NCI-H1417 treated with DMSO at 0.1 percent for 48 hours (cell line): ENCODE results near the gene PPFIBP2.
"Not testable (repeated sequence)": the region's sequence is repeated elsewhere in the genome, so short reads cannot be mapped to it uniquely, and the experiment has no call there.

ENCODE experiments used
- DNase-seq: peaks from one replicate; lab custom pipeline; 2025; lab: John Stamatoyannopoulos, UW

PPFIBP2 gene

DNA sequence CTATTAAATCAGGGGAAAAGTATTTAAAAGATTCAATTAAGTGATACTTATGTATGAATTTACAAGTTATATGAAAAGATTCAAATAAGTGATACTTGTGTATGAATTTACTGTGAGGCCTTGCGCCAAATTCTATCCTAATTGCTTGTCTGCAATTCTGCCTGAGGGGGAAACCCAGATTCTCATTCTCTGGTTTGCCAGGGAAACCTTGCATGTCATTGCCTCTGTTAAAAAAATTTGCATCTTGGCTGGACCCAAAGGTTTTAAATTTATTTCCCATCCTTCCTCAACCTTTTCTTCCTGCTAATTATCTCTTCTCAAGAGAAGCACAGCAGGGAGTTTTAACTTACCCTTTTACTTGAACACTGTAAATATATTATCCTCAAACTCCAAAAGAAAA is 14.7 kb upstream of the PPFIBP2 start:
- DNase-seq: no peak

DNA sequence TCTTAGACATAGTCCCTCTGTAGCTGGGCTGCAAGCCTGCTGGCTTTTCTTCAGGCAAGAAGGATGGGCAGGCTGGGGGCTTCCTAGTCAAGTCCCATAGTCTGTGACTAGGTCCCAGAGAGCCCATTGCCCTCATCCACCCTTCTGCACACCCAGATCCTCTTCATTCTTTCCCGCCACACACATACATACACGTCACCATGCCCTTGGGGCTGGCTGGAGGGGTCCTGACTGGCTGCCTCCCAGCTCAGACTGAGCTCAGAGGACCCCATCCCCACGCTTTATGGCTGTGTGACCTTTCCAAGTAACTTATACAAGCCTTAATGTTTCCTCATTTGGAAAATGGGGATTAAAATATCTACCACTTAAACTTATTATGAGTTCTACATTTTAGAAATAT is 13.5 kb upstream of the PPFIBP2 start:
- no peak for DNase-seq

DNA sequence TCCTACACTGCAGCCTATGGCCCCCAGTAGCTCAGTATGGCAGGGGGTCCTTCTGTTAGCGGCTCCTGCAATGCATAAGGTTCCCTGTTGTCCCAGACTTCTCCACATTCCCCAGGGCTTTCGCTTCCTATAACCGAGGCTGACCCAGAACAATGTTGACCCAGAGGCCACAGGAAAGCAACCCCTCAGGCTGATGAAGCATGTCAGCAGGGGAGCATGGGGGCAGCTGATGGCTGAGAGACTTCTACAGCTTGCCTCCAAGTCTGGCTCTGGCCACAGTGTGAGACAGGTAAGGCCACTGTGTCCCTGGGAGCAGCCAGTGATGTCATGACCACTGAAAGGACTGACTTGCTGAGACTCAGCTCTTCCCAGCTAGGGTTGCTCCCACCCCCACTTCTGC is 12.5 kb upstream of the PPFIBP2 start:
- DNase-seq: no peak

DNA sequence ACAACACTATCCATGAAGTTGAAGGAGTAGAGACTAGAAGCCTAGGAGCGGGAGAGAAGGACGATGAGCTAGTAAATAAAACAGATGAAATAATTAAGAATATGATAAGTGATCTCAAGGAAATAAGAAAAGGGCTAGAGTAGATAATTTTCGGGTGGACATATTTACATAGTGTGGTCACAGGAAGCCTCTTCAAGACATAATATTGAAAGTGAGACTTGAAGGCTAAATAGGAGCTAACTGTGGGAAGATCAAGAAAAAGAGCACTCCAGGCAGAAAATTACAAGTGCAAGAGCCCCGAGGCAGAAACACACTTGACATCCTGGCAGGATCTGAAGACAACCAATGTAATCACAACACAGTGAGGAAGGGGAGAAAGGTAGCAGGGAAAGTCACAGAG is 11.9 kb upstream of the PPFIBP2 start:
- no peak for DNase-seq

DNA sequence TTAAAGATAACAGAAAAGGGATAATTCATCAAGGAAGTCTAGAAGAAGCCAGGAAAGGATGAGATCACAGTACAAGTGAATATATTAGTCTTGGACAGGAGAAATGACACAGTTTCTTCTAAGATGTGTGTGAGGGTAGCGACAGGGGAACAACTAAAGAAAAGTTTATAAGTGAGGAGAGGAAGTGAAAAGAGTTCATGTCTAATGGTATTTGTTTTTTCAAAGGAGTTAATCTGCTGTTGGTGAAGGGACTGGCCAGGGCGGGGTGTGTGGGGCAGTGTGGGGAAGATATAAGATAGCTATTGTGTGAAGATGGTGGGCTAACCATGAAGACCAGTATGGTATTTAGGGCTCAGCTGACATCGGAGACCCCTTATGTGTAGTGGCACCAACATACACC is 7.6 kb upstream of the PPFIBP2 start:
- no peak for DNase-seq

DNA sequence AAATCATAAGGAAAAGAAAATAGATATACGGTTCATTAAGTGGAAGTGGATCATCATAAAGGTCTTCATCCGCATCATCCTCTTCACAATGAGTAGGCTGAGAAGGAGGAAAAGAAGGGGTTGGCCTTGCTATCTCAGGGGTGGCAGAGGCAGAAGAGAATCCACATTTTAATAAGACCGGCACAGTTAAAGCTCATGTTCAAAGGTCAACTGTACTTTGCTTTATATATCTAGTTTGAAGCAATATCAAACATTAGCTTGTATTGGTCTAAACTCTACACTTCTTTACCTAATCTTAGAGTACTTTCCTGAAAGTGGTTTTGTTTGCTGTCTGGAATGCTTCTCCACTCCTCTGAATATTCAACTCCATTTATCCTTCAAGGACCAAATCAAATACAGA is 5.7 kb upstream of the PPFIBP2 start:
- no peak for DNase-seq

DNA sequence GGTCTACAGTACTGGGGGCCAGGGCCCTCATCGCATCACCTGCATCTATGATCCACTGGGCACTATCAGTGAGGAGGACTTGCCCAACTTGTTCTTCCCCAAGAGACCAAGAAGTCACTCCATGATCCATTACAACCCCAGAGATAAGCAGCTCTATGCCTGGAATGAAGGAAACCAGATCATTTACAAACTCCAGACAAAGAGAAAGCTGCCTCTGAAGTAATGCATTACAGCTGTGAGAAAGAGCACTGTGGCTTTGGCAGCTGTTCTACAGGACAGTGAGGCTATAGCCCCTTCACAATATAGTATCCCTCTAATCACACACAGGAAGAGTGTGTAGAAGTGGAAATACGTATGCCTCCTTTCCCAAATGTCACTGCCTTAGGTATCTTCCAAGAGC is 3.8 kb upstream of the PPFIBP2 start:
- no peak for DNase-seq

DNA sequence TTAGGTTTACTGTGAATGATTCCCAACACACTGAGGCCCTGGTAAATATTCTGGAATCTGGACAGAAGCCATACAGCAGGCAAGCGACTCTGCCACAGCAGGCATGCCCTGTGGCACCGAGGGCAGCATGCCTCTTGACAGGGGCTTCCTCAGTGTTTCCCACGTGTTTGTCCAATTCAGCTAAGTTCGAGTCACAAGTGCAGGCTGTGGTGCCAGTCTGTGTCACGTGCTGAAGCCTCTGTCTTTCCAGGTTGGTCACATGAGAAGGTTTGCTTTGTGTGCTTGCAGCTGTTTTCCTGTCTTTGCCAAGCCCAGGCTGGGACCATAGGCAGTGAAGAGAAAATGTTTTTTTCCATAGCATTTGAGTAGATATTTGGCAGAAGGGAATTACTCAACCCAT is 2.4 kb upstream of the PPFIBP2 start:
- no peak for DNase-seq

DNA sequence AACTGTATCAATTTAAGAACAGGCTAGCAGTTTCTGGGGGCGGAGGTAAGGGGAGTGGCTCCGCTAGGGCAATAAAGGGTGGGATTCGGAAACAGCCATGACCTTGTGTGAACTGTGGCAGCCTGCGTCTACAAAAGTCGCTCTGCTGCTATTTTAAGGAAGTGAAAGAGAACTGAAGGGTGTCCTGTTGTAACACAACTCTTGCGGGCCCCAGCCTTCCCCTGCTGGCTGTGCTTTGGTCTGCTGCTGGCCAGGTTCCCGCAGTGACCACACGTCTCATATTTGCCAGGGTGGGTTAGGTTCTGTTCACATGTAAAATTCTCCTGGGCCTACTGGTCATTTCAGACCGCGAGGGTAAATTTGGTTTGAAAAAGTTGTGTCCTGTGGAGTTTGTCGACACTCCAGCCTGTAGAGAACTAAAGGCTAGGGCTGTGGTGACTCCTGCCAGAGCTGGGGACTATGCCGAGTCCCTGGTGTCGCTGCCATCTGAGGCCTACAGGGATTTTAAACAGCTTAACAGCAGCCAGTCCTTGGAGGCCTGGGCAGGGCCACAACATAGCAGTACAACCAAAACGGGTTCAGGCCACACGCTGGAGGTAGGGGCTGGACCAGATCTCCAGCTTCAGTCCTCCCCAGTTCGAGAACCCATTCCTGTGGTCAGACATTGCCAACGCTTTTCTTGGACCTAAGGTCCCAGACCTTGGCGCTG is 1.1 kb upstream of the PPFIBP2 start:
- no peak for DNase-seq

DNA sequence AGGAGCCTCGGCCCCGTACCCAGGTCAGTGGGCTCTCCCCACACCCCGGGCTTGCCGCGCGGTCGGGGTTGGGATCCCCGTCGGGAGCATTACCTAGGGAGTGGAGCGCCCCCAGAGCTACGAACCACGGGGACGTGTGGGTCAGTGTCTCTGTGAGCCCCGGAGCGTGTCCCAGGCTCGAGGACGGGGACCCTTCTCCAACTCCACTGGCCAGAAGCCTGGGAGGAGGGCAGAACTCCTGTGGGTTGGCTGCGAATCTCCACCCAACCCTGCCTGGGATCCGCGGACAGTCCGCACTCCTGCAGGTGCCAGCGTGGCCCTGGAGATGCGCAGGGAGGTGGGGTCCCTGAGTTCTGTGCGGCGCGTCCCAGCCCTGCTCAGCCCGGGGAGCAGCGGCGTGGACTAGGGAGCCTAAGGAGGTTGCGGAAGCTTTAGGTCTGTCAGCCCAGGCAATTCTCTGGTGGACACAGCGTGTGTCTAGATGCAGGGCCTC is 346 bp downstream of the PPFIBP2 start:
- no peak for DNase-seq

DNA sequence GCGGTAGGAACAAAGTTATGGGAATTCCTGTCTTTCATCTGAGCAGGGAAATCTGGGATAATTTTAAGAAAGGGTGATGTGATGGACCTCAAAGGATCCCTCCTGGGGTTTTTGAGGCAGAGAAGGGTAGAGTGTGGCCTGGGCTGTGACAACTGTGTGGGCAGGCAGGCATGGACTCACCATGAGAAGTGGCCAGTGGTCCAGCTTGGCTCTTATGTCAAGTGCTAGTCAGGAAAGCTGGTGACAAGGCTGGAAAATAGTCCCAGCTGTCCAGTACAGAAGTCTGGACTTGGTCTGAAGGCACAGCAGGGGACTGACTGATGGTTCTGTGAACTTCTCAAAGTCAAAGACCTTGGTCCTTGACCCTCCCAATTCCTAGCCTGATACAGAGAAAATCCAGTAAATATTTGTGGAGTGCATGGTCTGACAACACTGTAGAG is 1.7 kb downstream of the PPFIBP2 start:
- no peak for DNase-seq

DNA sequence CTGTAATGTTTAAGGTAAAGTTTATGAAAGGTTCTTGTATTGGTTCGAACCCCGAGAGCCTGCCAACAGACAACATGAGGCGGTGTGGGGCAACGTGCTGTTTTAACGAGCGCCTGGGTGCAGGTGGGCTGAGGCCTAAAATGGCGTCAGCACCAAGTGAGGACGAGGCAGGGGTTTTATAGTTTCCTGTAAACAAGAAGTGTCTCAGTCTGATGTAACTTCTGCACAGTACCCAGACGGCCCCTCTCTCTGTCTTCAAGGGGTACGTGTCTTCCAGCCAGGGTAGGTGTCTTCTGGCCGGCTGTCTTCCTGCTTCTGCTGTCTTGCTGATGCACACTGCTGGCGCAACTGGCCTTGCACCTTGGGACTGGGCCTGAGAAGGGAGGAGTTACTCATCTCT is 2.7 kb downstream of the PPFIBP2 start:
- no peak for DNase-seq

DNA sequence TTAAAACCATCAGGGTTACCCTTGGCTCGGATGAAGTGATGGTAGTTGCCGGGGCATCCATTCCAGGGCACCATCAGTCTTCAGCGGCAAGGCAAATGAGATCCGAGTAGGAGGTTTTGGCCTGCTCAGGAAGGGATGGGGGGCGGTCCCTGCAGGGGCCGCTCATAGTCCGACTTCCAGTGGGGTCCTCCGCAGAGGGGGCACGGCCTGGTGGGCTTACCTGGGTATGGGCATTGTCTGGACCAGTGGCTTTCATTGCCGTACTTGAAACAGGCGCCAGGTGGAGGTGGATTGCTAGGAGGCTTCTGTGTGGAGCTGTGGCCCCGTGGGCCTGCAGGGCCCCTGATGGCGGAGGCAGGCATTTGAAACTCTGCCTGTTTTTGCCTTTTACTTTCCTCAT is 3.9 kb downstream of the PPFIBP2 start:
- DNase-seq: not testable (repeated sequence)

DNA sequence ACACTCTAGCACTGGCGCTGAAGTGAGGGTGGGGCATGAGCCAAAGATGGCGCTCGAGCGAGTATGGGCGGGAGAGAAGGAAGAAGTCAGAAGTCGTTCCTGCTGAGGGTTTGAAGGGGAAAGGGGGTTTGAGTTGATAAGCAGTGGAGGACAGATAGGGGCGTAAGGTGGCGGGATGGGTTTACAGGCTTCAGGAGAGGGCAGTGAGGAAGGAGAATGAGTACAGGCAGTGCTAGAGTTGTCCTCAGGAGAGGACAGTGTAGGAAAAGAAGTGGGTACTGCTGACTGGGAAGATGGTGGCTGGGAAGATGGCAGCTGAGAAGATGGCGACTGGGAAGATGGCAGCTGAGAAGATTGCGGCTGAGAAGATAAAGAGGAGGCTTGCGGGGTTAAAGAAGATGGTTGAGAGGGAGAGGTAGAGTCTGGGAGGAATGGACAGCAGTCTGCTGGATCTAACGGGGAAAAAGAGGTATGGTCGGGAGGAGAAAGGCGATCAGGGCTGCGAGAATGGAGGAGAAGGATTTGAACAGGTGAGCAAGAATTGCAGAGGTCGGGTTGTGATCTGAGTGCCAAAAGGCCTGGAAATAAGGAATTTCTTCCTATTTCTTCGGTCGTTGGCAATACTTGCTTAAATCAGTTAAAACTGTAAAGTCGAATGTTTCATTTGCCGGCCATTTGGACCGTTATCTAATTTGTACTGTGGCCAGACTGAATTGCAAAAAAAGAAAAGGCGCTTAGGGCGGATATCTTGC is 5.2 kb downstream of the PPFIBP2 start:
- no peak for DNase-seq

DNA sequence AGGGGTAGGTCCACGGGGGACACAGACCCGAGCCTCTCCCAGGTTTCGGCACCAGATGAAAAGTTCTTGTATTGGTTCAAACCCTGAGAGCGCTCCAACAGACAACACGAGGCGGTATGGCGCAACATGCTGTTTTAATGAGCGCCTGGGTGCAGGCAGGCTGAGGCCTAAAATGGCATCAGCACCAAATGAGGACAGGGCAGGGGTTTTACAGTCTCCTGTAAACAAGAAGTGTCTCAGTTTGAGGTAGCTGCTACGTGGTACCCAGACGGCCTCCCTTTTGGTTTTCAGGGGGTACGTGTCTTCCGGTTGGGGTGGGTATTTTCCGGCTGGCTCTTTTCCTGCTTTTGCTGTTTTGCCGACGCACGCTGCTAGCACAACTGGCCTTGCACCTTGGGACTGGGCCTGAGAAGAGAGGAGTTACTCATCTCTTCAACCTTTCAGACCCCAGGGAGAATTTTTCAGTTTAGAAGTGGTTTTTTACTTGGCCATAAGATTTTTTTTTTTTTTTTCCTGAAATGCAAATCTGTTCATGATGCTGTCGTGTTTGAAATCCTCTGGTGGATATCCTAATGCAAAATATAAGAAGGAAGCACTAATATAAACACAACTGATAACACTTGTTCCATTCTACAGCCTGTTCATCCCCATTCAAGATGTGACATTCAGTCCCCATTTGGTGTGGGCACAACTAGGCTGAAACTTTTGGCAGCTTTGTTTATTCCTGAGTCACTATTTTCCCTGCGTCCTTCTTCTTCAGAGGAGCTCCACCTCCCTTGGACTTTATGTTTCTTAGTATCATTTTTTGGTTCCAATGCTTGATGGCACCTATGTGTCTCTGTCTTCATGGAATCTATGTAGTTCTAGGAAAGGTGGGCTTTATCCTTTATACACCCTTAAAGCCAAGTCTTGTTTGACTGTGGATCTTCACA is 6.5 kb downstream of the PPFIBP2 start:
- no peak for DNase-seq

DNA sequence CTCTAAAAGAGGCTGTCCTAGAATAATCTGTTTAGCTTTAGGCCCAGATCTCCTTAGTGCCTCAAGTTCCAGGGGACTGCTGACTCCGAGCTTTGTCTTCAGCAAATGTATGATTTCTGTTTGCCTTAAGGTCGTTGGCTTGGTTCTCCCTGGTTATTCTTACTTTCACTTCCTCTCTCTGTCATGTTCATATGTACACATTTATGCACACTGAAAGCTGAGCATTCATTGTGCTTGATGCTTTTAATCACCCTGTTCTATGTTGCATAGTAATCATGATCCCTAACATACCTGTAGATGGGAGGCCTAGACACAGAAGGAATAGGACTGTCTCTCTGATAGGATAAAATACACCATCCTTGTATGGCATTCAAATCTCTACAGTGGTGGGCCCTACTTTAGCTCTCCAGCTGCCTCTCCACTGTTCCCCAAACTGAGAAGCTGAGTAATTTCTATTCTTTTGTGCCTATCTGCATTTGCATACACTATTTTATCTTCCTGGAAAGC is 7.2 kb downstream of the PPFIBP2 start:
- DNase-seq: no peak

DNA sequence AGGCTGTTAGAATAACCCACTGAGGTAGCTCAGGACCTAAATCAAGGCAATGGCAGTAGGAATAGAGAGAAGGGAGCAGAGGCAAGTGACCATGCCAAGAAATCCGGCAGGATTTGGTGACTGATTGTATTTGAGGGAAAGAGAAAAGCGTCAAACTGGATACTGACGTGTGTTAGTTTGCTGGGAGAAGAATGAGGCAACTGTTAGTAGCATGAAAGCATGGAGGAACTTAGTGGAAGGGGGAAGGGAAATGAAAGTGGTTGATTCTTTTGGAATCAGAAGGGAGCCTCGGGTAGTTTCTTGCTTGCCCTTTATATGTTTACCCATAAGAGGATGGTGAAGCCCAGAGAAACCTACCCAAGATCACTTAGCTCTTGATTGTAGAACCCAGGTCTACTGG is 8.3 kb downstream of the PPFIBP2 start:
- DNase-seq: no peak

DNA sequence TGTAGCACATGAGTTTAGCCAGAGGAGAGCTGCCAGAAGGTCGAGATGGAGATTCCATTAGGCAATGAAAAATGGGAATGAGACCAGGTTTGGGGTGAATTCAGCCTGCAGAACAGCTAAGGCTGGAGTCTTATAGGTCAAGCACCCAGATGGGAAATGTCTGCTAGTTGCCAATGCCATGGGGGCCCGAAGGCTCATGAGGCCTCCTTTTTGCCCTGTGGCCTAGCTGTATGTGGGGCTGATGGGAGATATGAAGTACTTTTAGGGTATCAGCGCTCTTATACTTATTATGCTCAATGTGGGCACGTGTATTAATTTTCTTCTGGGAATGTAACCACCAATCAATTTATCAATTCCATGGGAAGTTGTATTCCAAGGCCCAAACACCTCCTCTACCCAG is 8.7 kb downstream of the PPFIBP2 start:
- no peak for DNase-seq

DNA sequence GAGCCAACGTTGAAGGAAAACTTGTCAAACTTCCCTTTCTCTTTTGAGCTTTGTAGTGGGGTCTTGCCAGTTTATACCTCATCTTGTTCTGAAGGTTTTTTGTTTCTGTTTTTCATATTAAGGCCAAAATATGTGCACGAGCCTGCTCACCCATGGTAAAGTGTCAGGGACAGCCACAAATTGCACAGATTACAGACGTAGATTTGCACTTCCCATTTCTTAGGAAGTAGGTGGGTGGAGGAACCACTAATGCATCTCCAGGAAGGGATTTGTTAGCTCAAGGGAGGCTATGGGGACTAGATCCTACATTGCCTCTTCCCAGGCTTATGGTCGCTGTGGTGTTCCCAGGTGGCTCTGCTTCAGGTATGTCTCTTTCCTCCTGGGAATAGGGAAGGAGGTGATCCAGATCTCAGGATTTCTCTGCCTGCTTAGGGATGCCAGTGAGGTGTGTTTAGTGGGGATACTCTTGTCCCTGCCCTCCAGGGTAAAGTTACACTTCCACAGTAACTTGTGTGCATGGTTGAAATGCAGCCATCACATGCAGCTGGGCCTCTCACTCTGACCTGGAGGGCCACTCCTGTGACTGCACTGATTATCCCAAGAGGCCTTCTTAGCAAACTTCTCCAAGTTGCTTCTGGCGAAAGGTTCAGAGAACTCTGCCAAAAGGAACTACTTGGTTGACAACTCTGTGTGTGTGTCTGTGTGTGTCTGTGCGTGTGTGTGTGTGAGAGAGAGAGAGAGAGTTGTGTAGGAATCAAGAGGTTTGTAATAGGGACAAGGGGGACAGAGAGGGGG is 9.8 kb downstream of the PPFIBP2 start:
- no peak for DNase-seq

DNA sequence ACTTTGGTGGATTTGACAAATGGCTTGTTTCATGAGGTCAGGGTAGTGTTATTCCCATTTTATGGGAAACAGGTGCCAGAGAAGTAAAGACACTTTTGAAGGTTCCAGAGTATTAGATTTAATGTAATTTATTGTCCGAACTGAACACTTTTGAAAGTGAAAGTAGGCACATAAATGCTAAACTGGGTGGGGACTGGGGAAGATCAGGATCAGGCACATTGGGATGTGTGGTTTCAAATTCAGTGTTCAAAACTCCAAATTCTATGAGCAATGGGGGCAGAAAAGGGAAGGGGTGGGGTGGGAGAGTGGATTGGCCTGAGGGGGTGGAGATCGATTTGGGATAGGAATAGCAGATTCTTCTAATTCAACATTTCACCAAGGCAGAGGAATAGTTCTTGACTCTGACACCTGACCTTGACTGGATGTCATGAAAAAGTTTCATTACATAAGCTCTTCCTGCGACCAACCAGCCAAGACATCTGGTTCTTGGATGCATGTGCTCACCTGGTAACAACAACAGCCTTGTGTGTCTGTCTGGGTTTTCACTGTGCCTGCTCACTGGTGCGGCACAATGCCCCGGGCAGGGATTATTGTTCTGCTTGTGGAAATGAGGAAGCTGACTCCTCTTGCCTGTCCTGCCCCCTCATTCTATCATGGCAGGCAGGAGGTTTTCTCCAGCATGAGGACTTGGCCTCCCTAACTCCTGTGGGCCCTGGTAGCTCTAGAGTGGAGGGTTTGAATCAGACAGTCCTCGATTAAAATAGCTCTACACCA is 10.8 kb downstream of the PPFIBP2 start:
- no peak for DNase-seq

DNA sequence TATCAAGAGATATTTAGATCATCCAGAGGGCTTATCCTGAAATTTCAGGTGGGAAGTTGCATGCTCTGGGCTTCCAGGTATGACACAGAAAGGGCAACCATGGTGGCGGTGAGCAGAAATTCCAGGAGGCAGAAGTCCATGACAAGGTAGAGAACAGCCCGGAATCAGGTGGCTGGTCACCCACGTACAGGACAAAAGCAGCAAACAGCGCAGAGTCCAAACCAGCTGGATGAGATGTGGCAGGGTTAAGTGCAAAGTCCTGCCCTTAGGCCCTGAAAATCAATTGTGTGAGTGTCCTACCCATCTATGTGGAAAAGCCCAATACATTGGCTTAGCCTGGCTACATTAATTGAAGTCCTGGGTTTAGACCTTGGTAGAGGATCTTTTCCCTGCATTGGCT is 11.6 kb downstream of the PPFIBP2 start:
- DNase-seq: no peak
